ENCODE results near the gene LASP1NB.

- no peak for TF ChIP-seq POLR2A (IDR thresholded peaks at IDR 0.05)
- TF ChIP-seq, protein P1, sequence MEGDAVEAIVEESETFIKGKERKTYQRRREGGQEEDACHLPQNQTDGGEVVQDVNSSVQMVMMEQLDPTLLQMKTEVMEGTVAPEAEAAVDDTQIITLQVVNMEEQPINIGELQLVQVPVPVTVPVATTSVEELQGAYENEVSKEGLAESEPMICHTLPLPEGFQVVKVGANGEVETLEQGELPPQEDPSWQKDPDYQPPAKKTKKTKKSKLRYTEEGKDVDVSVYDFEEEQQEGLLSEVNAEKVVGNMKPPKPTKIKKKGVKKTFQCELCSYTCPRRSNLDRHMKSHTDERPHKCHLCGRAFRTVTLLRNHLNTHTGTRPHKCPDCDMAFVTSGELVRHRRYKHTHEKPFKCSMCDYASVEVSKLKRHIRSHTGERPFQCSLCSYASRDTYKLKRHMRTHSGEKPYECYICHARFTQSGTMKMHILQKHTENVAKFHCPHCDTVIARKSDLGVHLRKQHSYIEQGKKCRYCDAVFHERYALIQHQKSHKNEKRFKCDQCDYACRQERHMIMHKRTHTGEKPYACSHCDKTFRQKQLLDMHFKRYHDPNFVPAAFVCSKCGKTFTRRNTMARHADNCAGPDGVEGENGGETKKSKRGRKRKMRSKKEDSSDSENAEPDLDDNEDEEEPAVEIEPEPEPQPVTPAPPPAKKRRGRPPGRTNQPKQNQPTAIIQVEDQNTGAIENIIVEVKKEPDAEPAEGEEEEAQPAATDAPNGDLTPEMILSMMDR (IDR thresholded peaks at IDR 0.05): no peak
These were observed 40.2 kb upstream of the LASP1NB start for GRCh38 chr17:38885044-38885727.
